ENCODE data around the gene GALNT4.

Gene GALNT4

DNA sequence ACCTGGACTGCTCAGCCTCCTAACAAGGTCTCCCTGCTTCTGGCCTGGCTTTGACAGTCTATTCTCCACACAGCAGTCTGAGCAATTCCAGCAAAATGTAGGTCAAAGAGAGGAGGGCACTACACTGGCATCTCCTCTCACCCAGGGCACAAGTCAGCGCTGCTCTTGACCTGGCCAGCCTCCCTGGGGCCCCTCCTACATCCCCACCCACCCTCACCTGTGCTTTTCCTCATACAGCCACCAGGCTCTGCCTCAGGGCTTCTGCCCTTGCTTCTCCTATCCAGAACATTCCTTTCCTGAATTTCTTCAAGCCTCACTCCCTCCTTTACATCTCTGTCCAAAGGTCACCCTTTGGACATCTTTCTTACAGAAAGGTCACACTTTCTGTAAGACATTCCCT, 33.7 kb downstream of the GALNT4 start:
- no peak for DNase-seq

DNA sequence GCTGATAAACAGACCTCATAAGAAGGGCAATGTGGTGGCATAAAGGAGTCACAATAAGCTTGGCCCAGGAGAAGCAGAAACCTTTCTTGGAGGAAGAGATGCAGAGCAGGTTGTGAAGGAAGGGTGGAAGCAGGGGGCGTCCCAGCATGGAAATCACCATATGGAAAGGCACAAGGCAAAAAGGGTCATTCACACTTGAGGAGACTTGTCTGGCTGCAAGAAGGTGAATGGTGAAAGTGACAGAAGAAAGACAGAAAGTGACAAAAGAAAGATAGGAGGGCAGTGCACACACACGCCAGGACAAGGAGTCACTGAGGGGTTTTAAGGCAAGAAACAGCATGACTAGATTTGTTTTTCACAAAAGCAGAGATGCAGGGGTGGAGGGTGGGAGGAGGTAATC, 38.3 kb downstream of the GALNT4 start:
- no peak for DNase-seq

GRCh38 chr12:89484470-89484869, 40.1 kb downstream of the GALNT4 start:
- no peak for DNase-seq

GRCh38 chr12:89481213-89481914, 43.2 kb downstream of the GALNT4 start:
- no peak for DNase-seq

DNA sequence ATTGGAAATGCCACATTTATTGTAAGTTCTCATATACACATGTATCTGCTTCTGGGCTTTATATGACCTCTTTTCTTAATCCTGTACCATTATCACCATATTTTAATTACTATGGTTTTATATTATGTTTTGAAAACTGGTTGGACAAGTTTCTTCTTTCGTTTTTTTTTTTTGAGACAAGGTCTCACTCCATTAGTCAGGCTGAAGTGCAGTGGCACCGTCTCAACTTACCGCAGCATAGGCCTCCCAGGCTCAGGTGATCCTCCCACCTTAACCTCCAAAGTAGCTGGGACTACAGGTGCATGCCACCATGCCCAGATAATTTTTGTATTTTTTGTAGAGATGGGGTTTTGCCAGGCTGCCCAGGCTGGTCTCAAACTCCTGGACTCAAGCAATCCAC, 44.6 kb downstream of the GALNT4 start:
- no peak for DNase-seq

DNA sequence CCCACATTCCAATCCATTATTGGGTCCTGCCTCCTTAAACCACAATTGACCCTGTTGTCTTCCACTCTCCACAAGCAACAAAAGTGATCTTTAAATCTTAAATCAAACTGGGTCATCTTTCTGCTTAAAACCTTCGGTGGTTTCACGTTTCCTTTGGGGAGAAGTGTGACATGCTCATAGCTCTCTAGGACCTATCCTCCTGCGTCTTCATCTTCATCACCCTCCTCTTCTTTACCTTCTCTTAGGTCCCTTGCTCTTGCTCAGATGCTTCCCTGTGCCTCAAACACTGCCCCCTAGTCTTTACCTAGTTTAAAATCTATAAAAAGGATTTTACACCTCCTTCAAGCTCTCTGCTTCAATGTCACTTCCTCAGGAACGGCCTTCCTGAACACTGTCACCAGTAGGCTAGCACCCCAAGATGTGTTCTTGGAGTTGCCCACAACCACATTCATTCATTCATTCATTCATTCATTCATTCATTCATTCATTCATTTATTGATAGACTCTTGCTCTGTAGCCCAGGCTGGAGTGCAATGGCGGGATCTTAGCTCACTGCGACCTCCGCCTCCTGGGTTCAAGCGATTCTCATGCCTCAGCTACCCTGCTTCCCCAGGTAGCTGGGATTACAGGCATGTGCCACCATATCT, 46.8 kb downstream of the GALNT4 start:
- no peak for DNase-seq

- DNase-seq = no peak
Observed at GRCh38 chr12:89476904-89477595, 47.5 kb downstream of the GALNT4 start.

GRCh38 chr12:89476232-89476631, 48.4 kb downstream of the GALNT4 start:
- DNase-seq = no peak

DNA sequence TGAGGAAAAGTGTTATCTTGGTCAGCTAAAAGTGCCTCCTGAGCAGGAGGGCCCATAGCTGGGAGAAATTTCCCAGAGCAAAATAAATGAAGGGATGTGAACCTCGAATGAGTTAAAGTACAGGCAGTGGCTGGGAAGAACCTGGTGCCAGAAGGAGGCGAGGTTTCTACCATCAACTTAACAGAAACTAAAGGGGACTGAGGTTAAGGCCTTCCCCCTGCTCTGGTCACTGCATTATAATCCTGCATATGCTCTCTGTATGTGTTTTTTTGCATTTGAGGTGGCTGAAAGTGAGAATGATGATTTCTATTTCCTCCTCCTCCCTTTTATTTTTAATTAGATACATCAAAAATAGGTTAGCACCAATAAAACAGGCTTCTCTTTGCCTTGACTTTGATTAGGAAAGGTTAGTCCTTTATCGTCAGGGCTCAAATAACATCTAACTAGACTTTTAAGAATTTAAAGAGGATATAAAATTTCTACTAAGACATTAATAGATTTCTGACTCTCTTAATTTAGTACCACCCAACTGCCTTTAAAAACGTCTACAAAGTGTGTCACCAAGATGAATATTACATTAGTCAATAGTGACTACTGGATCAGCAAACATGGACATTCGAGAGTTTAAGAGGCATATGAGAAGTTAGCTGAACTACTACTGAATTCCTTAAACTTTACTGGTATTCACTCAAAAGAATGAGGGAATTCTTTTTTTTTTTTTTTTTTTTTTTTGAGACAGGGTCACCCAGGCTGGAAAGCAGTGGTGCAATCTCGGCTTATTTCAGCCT, 49.2 kb downstream of the GALNT4 start:
- DNase-seq = no peak

GRCh38 chr12:89474615-89475014, 50.0 kb downstream of the GALNT4 start:
- no peak for DNase-seq

Data from NCI-H1436 (cell line).